Duodenal mucosa (tissue), 2 donors: ENCODE results near the gene C1QTNF2.
"Not testable (repeated sequence)": the region's sequence is repeated elsewhere in the genome, so short reads cannot be mapped to it uniquely, and the experiment has no call there.

Experiments
- H3K27ac ChIP-seq: one replicate; pipeline ENCODE4 v1.7.0; 2013; ENCODE audit warnings: low read depth, low read length
- H3K27me3 ChIP-seq, 2 donors: one replicate each; pipeline ENCODE4 v1.7.0; 2013; ENCODE audit warnings: low read length in 2 of 2, control low read depth in 1 of 2; ENCODE audit not compliant: insufficient read depth in 2 of 2, control insufficient read depth in 1 of 2
- H3K36me3 ChIP-seq, 2 donors: one replicate each; pipeline ENCODE4 v1.7.0; 2013; ENCODE audit warnings: low read length in 2 of 2, control low read depth in 1 of 2; ENCODE audit not compliant: insufficient read depth in 2 of 2, control insufficient read depth in 1 of 2
- H3K4me1 ChIP-seq, 2 donors: one replicate each; pipeline ENCODE4 v1.7.0; 2013; ENCODE audit warnings: low read length in 2 of 2, control low read depth in 1 of 2; ENCODE audit not compliant: insufficient read depth in 2 of 2, control insufficient read depth in 1 of 2
- H3K4me3 ChIP-seq, 2 donors: one replicate each; pipeline ENCODE4 v1.7.0; 2013; ENCODE audit warnings: low read length in 2 of 2, low read depth in 1 of 2
- H3K9ac ChIP-seq, 2 donors: one replicate each; pipeline ENCODE4 v1.7.0; 2013; ENCODE audit warnings: low read length in 2 of 2, low read depth in 1 of 2
- H3K9me3 ChIP-seq, 2 donors: one replicate each; pipeline ENCODE4 v1.7.0; 2013; ENCODE audit warnings: low read length in 2 of 2, control low read depth in 1 of 2; ENCODE audit not compliant: control insufficient read depth in 1 of 2

Gene C1QTNF2

DNA sequence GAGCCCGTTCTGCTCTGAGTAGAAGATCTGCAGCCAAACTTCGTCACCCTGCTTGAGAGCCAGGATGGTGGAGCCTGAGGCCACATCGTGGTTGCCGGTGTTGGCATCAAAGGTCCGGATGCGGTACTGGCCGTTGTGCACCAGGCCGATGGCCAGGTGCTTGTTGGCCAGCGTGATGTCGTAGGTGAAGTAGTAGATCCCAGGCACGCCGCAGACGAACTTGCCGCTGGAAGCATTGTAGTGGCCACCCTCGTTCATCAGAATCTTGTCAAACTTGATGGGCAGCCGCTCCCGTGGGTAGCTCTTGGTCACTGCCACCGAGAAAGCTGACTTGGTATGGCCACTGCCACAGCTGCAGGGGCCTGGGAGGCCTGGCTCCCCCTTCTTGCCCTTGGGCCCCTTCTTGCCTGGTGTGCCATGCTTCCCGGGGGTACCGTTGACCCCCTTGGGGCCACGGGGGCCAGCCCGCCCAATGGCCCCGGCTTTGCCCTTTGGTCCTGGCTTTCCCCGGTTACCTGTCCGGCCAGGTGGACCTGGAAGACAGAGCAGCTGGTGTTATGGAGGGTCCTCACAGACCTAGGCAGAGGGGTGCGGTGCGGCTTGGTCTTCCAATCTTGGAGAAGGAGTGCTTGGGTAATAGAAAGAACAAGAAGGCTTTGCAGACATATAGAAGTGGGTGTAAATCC is 21.0 kb downstream of the C1QTNF2 start:
- Histone ChIP-seq H3K36me3 (no peaks in the 10 kb centered on the region), H3K9ac (no peak overlapping the region), H3K4me1 (peaks cover 0 to 4% of the 10 kb centered on the region in 2 donors), H3K27me3 (no peaks in the 10 kb centered on the region), H3K9me3 (no peaks in the 10 kb centered on the region), H3K4me3 (no peak overlapping the region), H3K27ac (no peak overlapping the region)

DNA sequence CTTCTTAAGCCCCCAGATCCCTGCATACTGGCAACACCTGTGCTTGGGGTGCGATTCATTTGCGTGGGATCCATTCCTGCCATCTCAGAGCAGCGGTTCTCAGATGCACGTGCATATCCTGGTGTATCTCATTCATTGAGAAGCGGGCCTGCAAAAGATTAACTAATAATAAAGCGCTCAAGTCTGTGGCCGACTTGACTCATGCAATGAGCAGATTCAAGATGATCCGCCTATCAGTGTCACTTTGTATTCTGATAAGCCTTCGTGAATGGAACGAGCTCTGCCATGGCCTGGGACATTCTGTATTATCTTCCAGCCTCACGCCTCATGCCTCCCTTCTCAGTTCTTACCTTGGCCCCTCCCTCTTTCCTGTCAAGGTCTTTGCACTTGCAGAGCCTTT is 22.3 kb downstream of the C1QTNF2 start:
- Histone ChIP-seq H3K9ac (no peak overlapping the region), H3K36me3 (no peaks in the 10 kb centered on the region), H3K4me1 (peaks cover 0 to 4% of the 10 kb centered on the region in 2 donors), H3K27me3 (no peaks in the 10 kb centered on the region), H3K9me3 (no peaks in the 10 kb centered on the region), H3K4me3 (no peak overlapping the region), H3K27ac (no peak overlapping the region)

DNA sequence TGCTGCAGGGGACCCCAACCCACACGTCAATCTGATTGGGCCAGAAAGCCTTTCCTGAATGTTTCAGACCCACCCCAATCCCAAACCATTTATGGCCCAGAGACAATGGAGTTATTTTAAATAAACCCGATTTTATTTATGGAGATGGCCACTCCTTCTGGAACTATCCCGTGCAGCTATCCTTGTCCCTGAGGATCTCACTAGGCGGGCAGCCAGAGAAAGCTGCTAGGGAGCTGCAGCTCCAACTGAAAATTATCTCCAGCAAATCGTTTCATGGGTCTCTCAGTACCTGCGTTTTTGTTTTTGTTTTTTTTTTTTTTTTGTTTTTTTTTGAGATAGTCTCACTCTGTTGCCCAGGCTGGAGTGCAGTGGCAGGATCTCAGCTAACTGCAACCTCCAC is 23.0 kb downstream of the C1QTNF2 start:
- H3K27me3 ChIP-seq, result no peaks in the 10 kb centered on the region
- peaks cover 0 to 4% of the 10 kb centered on the region in 2 donors for H3K4me1 ChIP-seq
- H3K9ac ChIP-seq, result no peak overlapping the region
- no peaks in the 10 kb centered on the region for H3K9me3 ChIP-seq
- H3K4me3 ChIP-seq, result no peak overlapping the region
- H3K27ac ChIP-seq, result no peak overlapping the region
- no peaks in the 10 kb centered on the region for H3K36me3 ChIP-seq

DNA sequence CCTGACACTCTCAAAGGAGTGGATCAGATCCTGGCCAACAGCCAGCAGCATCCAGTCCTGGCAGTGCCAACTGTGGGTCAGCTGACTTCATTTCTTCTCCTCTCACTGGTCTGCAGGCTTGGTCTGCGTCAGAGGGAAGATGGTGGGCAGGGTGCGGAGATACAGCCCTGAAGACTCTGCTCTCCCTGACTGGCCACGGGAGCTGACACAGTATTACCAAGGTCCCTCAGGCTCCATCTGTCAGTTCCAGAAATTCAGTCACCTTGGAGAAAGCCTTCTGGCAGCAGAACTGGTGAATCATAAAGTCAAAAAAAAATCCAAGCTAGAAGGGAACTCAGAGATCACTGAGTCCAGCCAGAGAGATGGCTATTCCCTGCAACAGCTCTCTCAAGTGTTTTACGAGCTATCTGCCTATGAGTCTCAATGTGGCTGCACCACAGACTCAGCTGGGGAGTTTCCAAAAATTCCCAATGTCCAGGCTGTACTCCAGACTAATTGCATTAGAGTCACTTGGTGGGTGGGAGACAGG is 27.9 kb downstream of the C1QTNF2 start:
- Histone ChIP-seq H3K9ac (no peak overlapping the region), H3K27ac (no peak overlapping the region), H3K36me3 (no peaks in the 10 kb centered on the region)

DNA sequence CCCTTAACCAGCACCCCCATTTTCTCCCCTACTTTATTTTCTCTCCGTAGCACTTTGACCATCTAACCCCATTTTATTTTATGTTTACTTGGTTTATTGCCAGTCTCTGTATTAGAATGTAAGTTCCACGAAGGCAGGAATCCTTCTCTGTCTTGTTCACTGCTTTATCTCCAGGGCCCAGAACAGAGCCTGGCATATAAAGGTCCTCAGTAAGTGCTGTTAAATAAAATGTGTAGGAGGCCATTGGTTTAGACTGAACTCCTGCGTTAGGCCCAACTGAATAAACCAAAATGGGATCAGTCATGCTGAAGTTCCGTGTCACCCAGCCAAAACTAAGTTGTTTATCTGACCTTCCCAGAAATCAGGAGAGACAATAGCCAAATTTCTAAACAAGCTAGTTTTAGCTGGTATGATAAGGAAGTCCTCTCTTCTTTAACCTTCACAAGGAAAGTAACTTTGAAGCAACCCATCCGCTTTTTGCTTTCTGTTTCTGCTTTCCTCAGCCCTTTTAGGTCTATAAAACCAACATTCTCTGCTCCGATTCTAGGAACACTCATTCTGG is 29.0 kb downstream of the C1QTNF2 start:
- H3K4me3 ChIP-seq, result no peak overlapping the region

More for the DNA sequence above, 27.9 kb downstream of the C1QTNF2 start:
- Histone ChIP-seq H3K4me3 (no peak overlapping the region), H3K27me3 (no peaks in the 10 kb centered on the region), H3K9me3 (no peaks in the 10 kb centered on the region), H3K4me1 (peaks cover 0 to 4% of the 10 kb centered on the region in 2 donors)

DNA sequence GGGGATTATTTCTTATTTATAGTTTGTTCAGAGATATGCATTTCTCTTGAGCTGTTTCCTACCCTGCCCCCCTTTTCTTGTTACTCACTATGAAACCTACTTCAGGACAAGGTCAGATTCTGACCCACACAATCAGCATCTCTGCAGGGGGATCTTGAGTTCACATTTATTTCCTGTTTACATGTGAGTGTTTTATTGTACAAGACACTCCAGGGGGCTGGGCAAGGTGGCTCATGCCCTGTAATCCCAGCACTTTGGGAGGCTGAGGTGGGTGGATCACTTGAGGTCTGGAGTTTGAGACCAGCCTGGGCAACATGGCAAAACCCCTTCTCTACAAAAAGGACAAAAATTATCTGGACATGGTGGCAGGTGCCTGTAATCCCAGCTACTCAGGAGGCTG is 29.9 kb downstream of the C1QTNF2 start:
- H3K9me3 ChIP-seq, H3K36me3 ChIP-seq, H3K27ac ChIP-seq, H3K4me1 ChIP-seq, H3K27me3 ChIP-seq, H3K4me3 ChIP-seq, H3K9ac ChIP-seq: not testable (repeated sequence)

More for the DNA sequence above, 29.0 kb downstream of the C1QTNF2 start:
- no peaks in the 10 kb centered on the region for H3K27me3 ChIP-seq
- H3K36me3 ChIP-seq, result no peaks in the 10 kb centered on the region
- peaks cover 0 to 4% of the 10 kb centered on the region in 2 donors for H3K4me1 ChIP-seq
- H3K27ac ChIP-seq, result no peak overlapping the region
- no peak overlapping the region for H3K9ac ChIP-seq
- no peaks in the 10 kb centered on the region for H3K9me3 ChIP-seq

DNA sequence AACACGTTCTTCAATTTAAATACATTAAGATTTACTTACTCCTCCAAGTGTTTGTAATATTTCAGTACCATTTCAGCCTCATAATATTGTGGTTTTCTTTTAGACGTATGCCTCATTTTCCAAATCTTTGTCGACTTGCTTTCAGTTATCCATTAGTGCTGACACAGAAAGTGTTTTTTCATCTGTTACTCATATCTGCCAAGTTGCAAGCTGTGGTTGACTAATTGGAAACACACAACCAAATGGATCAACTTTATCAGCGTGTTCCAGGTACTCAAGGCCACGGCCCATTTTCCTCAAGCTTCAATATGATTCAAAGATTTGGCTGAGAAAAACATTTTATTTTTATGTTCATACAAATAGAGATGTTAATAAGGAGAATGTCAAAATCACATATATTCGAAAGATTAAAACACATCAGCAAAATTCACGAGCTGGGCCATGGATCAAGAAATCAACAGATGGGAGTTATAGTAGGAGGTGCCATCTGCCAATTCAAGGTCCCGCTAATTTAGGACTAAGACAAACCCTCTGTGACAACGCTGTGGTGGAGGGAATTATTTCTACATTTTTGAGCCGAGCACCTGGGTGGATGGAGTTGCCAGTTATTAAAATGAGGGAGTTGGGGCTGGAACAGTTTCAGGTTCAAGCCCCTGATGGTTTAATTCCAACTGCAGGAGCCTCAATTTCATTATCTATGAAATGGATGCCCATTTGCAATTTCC is 30.9 kb downstream of the C1QTNF2 start:
- Histone ChIP-seq H3K9ac (no peak overlapping the region), H3K36me3 (no peaks in the 10 kb centered on the region), H3K4me1 (no peaks in the 10 kb centered on the region), H3K9me3 (no peaks in the 10 kb centered on the region), H3K27me3 (no peaks in the 10 kb centered on the region), H3K27ac (no peak overlapping the region), H3K4me3 (no peak overlapping the region)

DNA sequence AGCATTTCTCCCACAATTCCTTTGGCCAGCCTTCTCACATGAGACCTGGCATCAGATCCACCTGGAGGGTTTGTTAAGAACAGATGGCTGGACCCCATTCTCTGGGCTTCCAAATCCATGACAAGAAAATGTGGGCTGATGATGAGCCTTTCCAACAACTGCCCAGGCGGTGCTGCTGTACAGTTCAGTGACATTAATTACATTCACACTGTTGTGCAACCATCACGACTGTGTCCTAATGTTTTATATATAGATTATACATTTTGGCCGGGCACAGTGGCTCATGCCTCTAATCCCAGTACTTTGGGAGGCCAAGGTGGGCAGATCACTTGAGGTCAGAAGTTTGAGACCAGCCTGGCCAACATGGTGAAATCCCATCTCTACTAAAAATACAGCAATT is 35.7 kb downstream of the C1QTNF2 start:
- not testable (repeated sequence) for H3K9ac ChIP-seq, H3K4me1 ChIP-seq, H3K27ac ChIP-seq, H3K9me3 ChIP-seq, H3K4me3 ChIP-seq, H3K27me3 ChIP-seq, H3K36me3 ChIP-seq

DNA sequence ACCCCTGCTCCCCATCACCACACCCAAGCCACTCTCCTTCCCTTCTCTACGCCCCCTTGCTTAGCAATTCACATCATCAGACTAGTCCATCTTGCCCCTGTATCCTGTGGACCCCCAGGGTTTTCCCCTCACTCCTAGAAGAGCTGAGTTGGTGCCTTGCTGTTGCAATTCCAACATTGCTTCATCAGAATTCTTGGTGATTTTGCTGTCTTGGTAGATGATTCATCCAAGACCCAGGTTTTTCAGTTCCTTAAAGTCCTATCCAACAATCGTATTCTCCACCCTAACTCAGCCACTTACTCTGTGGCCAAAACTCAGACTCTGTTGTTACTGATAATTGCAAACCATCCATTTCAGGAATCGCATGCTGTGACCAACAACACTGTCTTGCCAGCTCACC is 36.7 kb downstream of the C1QTNF2 start:
- Histone ChIP-seq H3K9me3 (no peaks in the 10 kb centered on the region), H3K36me3 (no peaks in the 10 kb centered on the region), H3K4me3 (no peak overlapping the region), H3K27me3 (no peaks in the 10 kb centered on the region), H3K27ac (no peak overlapping the region), H3K4me1 (no peaks in the 10 kb centered on the region), H3K9ac (no peak overlapping the region)

DNA sequence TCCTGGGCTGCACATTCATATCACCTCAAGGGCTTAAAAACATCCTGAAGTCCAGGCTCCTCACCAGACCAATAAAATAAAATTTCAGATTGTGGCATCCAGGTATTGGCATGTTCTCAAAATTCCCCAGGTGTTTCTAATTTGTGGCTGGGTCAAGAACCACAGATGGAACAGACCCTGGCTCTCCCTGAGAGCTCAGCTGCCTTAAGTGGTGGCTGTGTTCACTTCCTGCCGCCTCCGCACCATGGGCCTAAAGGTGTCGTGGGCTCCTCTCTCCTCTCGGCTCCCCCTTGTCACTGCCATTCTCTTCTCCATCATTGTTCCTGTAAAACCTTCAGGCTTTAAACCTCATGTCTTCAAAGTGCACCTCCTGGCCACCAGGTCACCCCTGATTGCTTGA is 40.2 kb downstream of the C1QTNF2 start:
- Histone ChIP-seq H3K27ac (no peak overlapping the region), H3K9ac (no peak overlapping the region), H3K36me3 (no peaks in the 10 kb centered on the region), H3K27me3 (no peaks in the 10 kb centered on the region), H3K4me1 (peaks cover 12 to 15% of the 10 kb centered on the region in 2 donors), H3K9me3 (no peaks in the 10 kb centered on the region), H3K4me3 (no peak overlapping the region)
